ENCODE data around the gene CREBBP.

Gene CREBBP

GRCh38 chr16:3744018-3744417 lies 136.5 kb downstream of the CREBBP start:
- in situ Hi-C loops (cut with MboI; ENCODE audit: low sequenced_read_pairs) = no loop called here

DNA sequence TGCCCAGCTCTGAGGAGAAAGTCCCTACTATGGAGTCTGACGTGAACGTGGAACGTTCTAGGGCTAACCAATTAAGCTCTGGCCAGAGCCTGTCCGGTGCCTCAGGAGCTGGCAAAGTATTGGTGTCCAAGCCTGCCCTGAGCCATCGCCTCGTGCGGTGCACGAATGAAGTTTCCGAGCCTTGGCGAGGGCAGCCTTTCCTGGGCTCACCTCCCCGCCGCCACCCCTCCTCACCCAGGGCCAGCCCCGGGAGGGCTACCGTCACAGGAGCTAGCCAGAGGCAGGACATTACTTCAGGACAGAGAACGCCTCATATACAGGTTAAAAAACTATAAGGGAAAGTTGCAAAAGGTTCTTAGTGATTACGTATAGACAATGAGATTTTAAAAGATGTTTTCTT lies 139.6 kb downstream of the CREBBP start:
- in situ Hi-C loops (cut with MboI; ENCODE audit: low sequenced_read_pairs) = no loop called here

DNA sequence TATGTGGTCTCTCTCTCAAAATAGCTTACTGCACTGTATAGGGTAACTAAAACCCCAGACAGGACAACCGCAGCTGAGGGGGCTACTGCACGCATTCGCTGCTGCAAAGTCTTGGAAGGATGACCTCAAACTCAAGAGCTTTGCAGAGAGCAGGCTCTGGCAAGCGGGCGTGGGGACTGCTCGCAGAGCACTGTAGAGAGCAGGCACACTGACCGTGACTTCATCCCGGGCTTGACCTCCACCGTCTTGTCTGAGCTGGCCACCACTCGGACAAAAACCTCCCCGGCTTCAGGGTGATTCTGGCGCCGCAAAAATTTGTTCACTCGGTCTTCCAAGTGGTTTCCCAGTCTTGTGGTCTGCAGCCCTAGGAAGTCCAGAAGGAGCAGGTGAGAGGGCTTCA lies 140.3 kb downstream of the CREBBP start:
- in situ Hi-C loops (cut with MboI; ENCODE audit: low sequenced_read_pairs) = no loop called here

DNA sequence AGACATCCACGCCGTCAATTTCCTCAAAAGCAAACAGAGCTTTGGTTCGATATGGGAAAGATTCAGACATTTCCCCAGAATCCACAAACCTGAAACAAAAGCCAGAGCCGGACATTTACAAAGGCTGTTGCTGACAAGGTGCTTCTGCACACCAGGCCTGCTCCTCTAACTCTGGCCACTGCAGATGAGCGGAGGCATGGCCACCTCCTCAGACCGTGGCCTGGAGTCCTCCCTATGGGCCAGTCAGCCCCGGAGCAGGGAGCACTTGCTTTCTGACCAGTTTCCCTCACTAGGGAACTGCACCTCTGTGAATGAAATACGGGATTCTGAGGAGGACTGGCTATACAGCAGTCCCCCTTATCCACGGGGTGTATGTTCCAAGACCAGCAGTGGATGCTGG lies 140.9 kb downstream of the CREBBP start:
- in situ Hi-C loops (cut with MboI; ENCODE audit: low sequenced_read_pairs) = no loop called here

DNA sequence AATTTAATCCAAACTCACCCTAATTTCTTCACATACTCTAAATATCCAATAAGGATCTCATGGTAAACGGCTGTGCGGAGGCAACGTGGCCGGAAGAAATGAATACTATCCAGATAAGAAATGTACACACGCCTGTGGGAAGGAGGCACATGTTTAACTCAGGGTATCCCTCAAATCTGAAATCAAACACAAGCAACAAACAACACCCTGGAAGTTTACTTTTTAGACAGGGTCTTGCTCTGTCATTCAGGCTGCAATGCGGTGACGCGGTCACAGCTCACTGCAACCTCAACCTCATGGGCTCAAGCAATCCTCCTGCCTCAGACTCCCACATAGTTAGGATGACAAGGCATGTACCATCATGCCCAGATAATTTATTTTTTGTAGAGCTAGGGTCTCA lies 142.0 kb downstream of the CREBBP start:
- in situ Hi-C loops (cut with MboI; ENCODE audit: low sequenced_read_pairs) = no loop called here

DNA sequence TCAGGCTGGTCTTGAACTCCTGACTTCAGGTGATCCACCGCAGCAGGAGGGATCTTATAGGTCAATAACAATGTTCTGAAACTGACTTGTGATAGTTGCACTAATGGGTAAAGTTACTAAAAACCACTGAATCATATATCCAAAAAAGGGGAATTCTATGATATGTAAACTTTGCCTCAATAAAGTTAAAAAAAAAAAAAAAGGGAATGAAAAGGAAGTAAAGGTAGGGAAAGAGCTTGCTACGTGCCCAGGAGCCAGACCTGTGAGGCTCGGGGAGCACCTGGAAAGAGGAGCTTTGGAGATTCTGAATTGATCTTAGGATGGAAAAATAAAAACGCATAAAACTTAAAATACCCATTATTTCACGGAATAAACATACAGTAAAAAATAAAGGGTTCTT lies 142.4 kb downstream of the CREBBP start:
- in situ Hi-C loops (cut with MboI; ENCODE audit: low sequenced_read_pairs) = no loop called here

DNA sequence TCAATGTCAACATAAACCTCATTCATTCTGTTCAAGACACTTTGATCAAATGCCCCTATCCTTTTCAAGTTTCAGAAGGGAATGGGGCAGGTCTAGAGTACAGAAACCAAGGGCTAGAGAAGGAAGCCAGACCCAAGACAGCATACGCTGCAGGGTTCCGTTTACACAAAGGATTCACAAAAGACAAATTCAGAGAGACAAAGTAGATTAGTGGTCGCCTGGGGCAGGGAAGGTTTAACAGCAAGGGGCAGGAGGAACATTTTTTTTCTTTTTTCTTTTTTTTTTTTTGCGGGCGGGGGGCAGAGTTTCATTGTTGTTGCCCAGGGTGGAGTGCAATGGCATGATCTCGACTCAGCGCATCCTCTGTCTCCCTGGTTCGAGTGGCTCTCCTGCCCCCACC lies 143.3 kb downstream of the CREBBP start:
- in situ Hi-C loops (cut with MboI; ENCODE audit: low sequenced_read_pairs) = no loop called here

GRCh38 chr16:3736116-3736515 lies 144.4 kb downstream of the CREBBP start:
- in situ Hi-C loops (cut with MboI; ENCODE audit: low sequenced_read_pairs) = no loop called here

DNA sequence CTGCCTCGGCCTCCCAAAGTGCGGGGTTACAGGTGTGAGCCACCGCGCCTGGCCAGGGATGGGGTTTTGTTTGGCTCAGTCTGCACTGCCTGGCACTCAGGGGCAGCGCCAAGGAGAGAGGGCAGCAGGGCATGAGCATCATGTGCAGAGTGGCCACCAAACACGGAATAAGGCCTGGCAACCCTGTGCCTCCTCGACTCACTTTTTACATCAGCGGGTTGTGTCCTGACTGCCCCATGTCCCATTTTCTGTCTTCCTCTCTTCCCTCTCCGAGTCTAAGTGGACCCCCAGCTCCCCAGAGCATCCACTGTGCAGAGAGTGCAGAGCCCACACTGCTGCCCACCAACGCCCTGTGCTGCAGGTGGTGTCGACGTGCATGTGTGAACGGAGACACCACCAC lies 145.0 kb downstream of the CREBBP start:
- in situ Hi-C loops (cut with MboI; ENCODE audit: low sequenced_read_pairs) = no loop called here

DNA sequence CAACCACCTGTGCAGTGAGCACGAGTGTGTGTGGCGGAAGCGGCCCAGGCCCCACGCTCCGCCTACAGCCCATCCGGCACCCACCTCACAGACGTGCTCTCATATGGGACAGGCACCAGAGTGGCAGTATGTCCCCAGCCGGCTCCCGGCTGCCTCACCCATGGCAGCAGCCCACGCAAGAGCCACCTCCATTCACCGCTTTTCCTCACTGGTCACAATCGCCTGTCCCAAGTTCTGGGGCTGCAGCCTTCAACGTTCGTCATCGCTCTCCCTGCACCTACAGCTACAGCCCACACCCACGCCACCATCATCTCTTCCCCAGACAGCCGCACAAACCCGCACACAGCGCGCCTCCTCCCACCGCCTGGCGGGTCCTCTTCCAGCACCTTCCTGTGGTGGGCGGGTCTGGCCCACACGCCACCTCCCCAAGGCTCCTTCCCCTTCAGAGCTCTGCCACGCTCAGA lies 145.7 kb downstream of the CREBBP start:
- in situ Hi-C loops (cut with MboI; ENCODE audit: low sequenced_read_pairs) = no loop called here

DNA sequence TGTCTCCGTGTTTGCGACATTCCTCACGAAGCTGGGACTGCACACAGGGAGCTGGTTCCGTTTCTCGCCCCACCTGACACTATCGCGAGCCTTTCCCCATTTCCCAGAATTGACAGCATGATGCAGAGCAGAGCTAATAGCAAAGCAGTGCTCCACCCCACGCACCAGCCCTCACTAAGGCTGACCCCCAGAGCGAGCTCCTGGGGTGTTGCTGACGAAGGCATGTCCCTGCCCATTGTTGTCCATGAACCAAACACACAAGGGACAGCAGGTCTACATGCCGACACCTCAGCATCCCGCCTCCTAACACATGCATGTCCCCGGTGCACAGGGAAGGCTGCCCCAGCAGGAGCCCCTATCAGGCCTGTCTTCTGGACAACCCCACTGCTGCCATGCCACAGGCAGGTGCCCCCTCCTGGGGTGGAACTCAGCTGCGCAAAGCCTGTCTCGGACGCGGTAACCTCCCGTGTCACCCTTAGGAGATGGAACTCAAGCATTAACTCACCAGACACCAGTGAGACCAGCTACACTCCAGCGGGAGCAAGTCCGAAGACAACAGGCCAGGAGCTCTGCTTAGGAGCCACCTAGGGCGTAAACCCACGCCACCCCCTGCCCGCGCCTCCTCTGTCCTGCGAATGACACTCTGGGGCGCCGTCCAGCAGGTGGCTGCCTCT lies 146.3 kb downstream of the CREBBP start:
- in situ Hi-C loops (cut with MboI; ENCODE audit: low sequenced_read_pairs) = no loop called here

- in situ Hi-C loops (cut with MboI; ENCODE audit: low sequenced_read_pairs) = no loop called here
Measured at GRCh38 chr16:3732171-3732570, 148.3 kb downstream of the CREBBP start.

GRCh38 chr16:3731126-3731935 lies 149.2 kb downstream of the CREBBP start:
- in situ Hi-C loops (cut with MboI; ENCODE audit: low sequenced_read_pairs) = no loop called here

GRCh38 chr16:3730161-3731125 lies 150.1 kb downstream of the CREBBP start:
- in situ Hi-C loops (cut with MboI; ENCODE audit: low sequenced_read_pairs) = no loop called here

- in situ Hi-C loops (cut with MboI; ENCODE audit: low sequenced_read_pairs) = no loop called here
Measured at GRCh38 chr16:3729161-3730112, 151.1 kb downstream of the CREBBP start.

DNA sequence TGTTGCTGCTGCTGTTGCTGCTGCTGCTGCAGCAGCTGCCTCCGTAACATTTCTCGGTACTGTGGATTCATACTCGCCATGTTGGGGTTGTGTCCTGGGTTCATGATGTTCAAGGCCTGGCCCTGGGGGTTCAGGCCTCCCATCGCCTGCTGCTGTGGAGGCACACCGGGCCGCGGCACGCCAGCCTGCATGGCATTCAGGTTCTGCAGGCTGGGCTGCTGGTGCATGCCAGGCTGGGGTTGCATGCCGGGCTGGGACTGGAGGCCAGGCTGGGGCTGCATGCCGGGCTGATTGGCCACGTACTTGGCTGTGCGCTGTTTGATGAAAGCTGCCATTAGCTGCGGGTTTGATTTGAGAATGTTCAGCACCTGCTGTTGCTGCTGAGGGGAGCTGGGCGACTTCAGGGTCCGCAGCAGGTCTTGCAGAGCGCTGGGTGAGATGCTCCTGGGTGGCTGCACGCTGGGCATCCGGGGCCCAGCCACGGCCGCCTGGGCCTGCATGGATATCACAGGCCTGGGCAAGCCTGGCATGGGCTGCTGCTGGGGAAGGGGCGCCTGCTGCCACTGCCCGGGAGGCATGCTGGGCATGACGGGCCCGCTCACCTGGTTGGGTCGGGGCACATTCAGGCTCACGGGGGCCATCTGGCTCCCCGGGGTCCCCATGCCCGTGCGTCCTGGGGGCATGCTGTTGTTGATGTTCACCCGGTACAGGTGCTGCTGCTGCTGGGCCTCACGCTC lies 151.9 kb downstream of the CREBBP start:
- in situ Hi-C loops (cut with MboI; ENCODE audit: low sequenced_read_pairs) = no loop called here

DNA sequence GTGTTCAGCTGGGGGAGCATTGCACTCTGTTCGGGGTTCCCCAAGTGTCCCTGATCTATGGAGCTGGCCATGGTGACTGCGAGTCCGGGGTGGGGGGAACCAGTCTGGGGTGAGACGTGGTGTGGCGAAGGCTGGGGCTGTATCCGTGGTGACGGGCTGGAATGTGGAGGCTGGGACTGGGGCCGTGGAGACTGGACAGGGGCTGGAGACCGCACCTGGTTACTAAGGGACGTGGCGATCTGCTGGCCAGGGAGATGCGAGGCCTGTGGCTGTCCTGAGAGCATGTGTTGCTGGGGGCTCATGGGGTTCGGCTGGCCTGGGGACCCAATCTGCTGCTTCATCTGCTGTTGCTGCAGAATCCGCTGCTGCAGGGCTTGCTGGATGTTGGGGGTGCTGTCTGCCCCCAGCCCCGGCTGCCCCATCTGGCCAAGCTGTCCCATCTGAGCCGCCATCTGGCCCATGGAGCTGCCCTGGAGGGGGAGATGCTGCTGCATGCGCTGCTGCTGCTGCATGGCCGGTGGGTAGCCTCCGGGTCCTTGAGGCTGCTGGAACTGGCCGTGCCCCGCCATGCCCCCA lies 152.6 kb downstream of the CREBBP start:
- in situ Hi-C loops (cut with MboI; ENCODE audit: low sequenced_read_pairs) = no loop called here

DNA sequence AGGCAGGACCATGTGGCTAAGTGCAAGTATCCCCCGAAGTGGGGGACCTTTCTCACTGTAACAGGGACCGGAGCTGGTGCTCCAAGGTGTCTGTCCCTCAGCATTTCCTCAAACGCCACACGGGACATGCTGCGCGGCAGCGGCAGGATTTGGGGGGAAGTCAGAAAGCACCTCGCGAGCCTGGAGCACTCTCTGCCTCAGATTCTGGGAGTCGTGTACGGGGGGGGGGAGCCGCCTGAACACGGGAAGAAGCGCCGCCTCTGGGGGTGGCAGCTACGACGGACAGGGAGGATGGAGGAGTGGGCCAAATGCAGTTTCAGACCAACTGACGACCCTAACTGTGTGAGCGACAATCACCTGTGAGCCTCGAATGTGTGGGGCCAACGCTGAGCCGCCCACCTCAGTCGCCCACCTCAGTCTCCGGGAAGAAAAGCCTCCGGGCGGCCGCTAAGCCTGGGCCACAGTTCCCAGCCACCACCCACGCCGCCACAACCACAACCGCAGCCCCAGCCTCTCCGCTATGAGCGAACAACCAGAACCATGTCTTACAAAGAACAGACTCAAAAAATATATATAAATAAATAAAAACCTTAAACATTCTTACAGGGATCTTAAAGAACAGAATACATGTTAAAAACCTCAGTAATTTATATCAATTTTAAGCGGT lies 154.4 kb downstream of the CREBBP start:
- in situ Hi-C loops (cut with MboI; ENCODE audit: low sequenced_read_pairs) = no loop called here

- in situ Hi-C loops (cut with MboI; ENCODE audit: low sequenced_read_pairs) = no loop called here
Measured at GRCh38 chr16:3725276-3725675, 155.2 kb downstream of the CREBBP start.
